ENCODE measurements around the gene POU2AF3.

DNA sequence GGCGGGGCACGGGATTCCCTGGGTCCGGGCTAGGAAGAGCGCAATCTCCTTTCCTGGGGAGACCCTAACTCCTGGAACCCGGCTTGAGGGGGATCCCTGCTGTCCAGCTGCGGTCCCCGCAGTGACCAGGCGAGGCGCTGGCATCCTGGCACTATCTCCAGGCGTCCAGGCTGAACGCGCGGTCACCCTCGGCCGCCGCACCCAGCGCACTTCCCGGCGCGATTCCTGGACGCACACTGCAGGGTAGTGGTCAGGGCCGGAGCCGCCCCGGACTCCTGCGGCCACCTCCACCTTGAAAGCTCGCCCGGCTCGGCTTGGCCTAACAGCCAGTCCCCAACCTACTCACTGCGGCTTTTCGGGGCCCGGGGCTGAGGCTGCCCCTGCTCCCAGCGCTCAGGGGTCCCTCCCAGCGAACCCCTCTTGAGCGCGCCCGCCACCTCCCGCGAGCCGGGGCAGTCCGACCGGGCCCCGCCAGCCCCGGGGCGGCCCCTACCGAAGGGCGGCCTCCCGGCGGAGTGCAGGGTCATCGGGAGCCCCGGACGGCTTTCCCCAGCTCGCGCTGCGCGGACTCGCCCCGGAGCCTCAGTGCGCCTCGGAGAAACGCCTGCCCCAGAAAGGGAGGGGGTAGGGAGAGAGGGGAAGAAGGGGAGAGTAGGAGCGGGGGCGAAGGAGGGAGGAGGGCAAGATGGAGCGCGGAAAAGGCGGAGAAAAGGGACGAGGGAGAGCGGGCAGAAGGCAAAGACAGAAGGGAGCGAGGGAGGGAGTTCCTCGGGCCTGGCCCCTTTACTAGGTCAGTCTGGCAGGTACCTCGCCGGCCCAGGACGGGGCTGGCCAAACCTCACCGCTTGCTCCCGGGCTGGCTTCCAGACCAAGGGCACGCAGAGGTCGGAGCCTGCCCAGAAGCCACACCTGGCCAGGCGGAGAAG, 1.0 kb downstream of the POU2AF3 start:
- TF ChIP-seq, protein P1, sequence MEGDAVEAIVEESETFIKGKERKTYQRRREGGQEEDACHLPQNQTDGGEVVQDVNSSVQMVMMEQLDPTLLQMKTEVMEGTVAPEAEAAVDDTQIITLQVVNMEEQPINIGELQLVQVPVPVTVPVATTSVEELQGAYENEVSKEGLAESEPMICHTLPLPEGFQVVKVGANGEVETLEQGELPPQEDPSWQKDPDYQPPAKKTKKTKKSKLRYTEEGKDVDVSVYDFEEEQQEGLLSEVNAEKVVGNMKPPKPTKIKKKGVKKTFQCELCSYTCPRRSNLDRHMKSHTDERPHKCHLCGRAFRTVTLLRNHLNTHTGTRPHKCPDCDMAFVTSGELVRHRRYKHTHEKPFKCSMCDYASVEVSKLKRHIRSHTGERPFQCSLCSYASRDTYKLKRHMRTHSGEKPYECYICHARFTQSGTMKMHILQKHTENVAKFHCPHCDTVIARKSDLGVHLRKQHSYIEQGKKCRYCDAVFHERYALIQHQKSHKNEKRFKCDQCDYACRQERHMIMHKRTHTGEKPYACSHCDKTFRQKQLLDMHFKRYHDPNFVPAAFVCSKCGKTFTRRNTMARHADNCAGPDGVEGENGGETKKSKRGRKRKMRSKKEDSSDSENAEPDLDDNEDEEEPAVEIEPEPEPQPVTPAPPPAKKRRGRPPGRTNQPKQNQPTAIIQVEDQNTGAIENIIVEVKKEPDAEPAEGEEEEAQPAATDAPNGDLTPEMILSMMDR (IDR thresholded peaks at IDR 0.05): peak; percentile 52 to 81 (median 59)
- TF ChIP-seq POLR2AphosphoS5 (IDR thresholded peaks at IDR 0.05): peak in 2 of 3 donors; percentile 44 to 71
